ENCODE data around the gene SMG6.

Gene SMG6

GRCh38 chr17:2186937-2187336 lies 116.6 kb downstream of the SMG6 start:
- Histone ChIP-seq H3K4me2 (ENCODE audit: low read length) (no peak overlapping the region), H3K27ac (ENCODE audit: low read length) (no peak overlapping the region), H3K79me2 (ENCODE audit: low read length) (no peaks in the 10 kb centered on the region), H4K20me1 (ENCODE audit: insufficient read depth, low read length) (no peaks in the 10 kb centered on the region), H3K4me1 (ENCODE audit: low read length) (no peaks in the 10 kb centered on the region; the same call in 1 of the 2 replicates), H3K4me3 (ENCODE audit: low read length) (no peak overlapping the region), H3K9ac (ENCODE audit: low read length) (no peak overlapping the region), H3K36me3 (replicated peaks; ENCODE audit: low read depth, low read length) (no peaks in the 10 kb centered on the region), H2AFZ (ENCODE audit: low read depth, low read length) (no peak overlapping the region), H3K27me3 (ENCODE audit: low read depth, low read length) (no peaks in the 10 kb centered on the region), H3K9me3 (ENCODE audit: insufficient read depth, low read length) (no peaks in the 10 kb centered on the region)
- TF ChIP-seq EZH2phosphoT487 (IDR thresholded peaks at IDR 0.05; ENCODE audit: low read depth) (no peak), CTCF (IDR thresholded peaks at IDR 0.05; ENCODE audit: low read depth, low read length) (no peak)

- Histone ChIP-seq H3K27ac (ENCODE audit: low read length) (no peak overlapping the region), H3K4me2 (ENCODE audit: low read length) (no peak overlapping the region), H3K9ac (ENCODE audit: low read length) (no peak overlapping the region), H3K79me2 (ENCODE audit: low read length) (no peaks in the 10 kb centered on the region), H2AFZ (ENCODE audit: low read depth, low read length) (no peak overlapping the region), H3K27me3 (ENCODE audit: low read depth, low read length) (no peaks in the 10 kb centered on the region), H3K36me3 (replicated peaks; ENCODE audit: low read depth, low read length) (no peaks in the 10 kb centered on the region), H3K9me3 (ENCODE audit: insufficient read depth, low read length) (no peaks in the 10 kb centered on the region), H4K20me1 (ENCODE audit: insufficient read depth, low read length) (no peaks in the 10 kb centered on the region), H3K4me1 (ENCODE audit: low read length) (no peaks in the 10 kb centered on the region), H3K4me3 (ENCODE audit: low read length) (no peak overlapping the region)
- TF ChIP-seq CTCF (IDR thresholded peaks at IDR 0.05; ENCODE audit: low read depth, low read length) (no peak), EZH2phosphoT487 (IDR thresholded peaks at IDR 0.05; ENCODE audit: low read depth) (no peak)
These were observed 118.3 kb downstream of the SMG6 start for GRCh38 chr17:2184993-2185931.

GRCh38 chr17:2183346-2183745 lies 120.2 kb downstream of the SMG6 start:
- H2AFZ ChIP-seq (ENCODE audit: low read depth, low read length), result no peak overlapping the region
- H3K36me3 ChIP-seq (replicated peaks; ENCODE audit: low read depth, low read length), result no peaks in the 10 kb centered on the region
- H3K9me3 ChIP-seq (ENCODE audit: insufficient read depth, low read length), result no peaks in the 10 kb centered on the region
- H3K4me2 ChIP-seq (ENCODE audit: low read length), result no peak overlapping the region
- H3K79me2 ChIP-seq (ENCODE audit: low read length), result no peaks in the 10 kb centered on the region
- no peaks in the 10 kb centered on the region for H3K27me3 ChIP-seq (ENCODE audit: low read depth, low read length)
- H3K27ac ChIP-seq (ENCODE audit: low read length), result no peak overlapping the region
- TF ChIP-seq CTCF (IDR thresholded peaks at IDR 0.05; ENCODE audit: low read depth, low read length) (no peak), EZH2phosphoT487 (IDR thresholded peaks at IDR 0.05; ENCODE audit: low read depth) (no peak)
- no peak overlapping the region for H3K4me3 ChIP-seq (ENCODE audit: low read length)
- no peaks in the 10 kb centered on the region for H3K4me1 ChIP-seq (ENCODE audit: low read length)
- H3K9ac ChIP-seq (ENCODE audit: low read length), result no peak overlapping the region
- no peaks in the 10 kb centered on the region for H4K20me1 ChIP-seq (ENCODE audit: insufficient read depth, low read length)

GRCh38 chr17:2181897-2182448 lies 121.6 kb downstream of the SMG6 start:
- Histone ChIP-seq H3K27ac (ENCODE audit: low read length) (no peak overlapping the region), H3K27me3 (ENCODE audit: low read depth, low read length) (no peaks in the 10 kb centered on the region), H3K36me3 (replicated peaks; ENCODE audit: low read depth, low read length) (no peaks in the 10 kb centered on the region), H3K4me1 (ENCODE audit: low read length) (no peaks in the 10 kb centered on the region), H3K9ac (ENCODE audit: low read length) (no peak overlapping the region), H3K9me3 (ENCODE audit: insufficient read depth, low read length) (no peaks in the 10 kb centered on the region), H3K4me2 (ENCODE audit: low read length) (no peak overlapping the region), H2AFZ (ENCODE audit: low read depth, low read length) (no peak overlapping the region), H4K20me1 (ENCODE audit: insufficient read depth, low read length) (no peaks in the 10 kb centered on the region), H3K79me2 (ENCODE audit: low read length) (no peaks in the 10 kb centered on the region), H3K4me3 (ENCODE audit: low read length) (no peak overlapping the region)
- TF ChIP-seq EZH2phosphoT487 (IDR thresholded peaks at IDR 0.05; ENCODE audit: low read depth) (no peak), CTCF (IDR thresholded peaks at IDR 0.05; ENCODE audit: low read depth, low read length) (no peak)
